Epithelial cell of proximal tubule (primary cell): ENCODE results near the gene SPATA16. TPM values are rescaled to one million over a fixed set of nuclear protein-coding genes. Genes with fewer than 3 reads are reported as not detected.

Experiments
- DNase-seq: peaks from one replicate; pipeline ENCODE4 v3.0.0-alpha.2; 2011; ENCODE audit warnings: low read depth
- H3K4me3 ChIP-seq: 2 replicates; pipeline ENCODE4 v1.5.1; 2011; ENCODE audit warnings: low read depth, mild to moderate bottlenecking, low read length
- CTCF ChIP-seq: conservative IDR thresholded peaks from 2 replicates; pipeline ENCODE4 v1.5.1; 2012; ENCODE audit warnings: low read depth, mild to moderate bottlenecking, low read length
- total RNA-seq: library from RNA; depleted of rRNA; stranded (reverse); fragments of >200 nt; gene quantifications from 2 replicates; pipeline ENCODE4 v1.2.3, GENCODE V29; 2015

The SPATA16 gene
- total RNA-seq, 1 donor from 2014 or later = not detected

- no peak for DNase-seq
- TF ChIP-seq CTCF = no peak
- no peak overlapping the region for H3K4me3 ChIP-seq
Measured at GRCh38 chr3:173092038-173092437, 49.0 kb downstream of the SPATA16 start.

GRCh38 chr3:173090492-173090891 lies 50.5 kb downstream of the SPATA16 start:
- no peak for DNase-seq
- no peak overlapping the region for H3K4me3 ChIP-seq
- no peak for TF ChIP-seq CTCF

DNA sequence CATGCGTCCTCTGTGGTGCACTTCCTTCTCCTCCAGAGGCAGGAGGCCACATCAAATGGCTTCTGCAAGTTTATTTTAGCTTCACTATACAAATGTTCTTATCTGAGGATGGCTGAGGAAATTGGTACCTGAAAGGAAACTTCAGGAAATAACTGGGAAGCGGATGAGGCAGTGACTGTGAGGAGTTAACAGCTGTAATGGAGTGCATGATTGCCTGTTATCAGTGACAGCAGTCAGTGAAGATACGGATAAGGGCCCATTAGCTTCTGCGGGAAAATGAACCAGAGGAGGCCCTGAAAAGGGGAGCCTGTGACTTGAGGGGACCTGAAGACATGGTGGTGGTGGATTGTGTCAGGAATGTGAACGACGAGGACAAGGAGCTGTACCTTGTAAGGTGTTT lies 51.8 kb downstream of the SPATA16 start:
- TF ChIP-seq CTCF = no peak
- DNase-seq = no peak
- H3K4me3 ChIP-seq = no peak overlapping the region

DNA sequence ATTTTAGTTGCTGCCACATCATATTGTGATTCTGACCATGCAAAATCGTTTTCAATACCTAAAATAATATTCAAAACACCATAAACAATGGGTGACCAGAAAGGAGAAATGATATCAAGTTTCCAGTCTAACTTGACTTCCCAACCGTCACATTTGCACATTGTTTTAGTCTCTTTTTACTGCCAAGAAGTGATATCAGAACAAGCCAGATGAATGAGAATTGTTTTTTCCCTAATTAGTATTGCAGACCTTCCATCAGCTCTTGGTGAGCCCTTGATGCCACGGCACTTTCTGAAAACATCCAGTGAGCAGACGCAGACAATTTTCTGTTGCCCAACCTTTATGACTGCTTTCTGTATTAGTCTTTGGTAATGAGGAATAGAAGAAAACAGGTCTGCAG lies 62.5 kb downstream of the SPATA16 start:
- DNase-seq = no peak
- no peak overlapping the region for H3K4me3 ChIP-seq
- no peak for TF ChIP-seq CTCF

DNA sequence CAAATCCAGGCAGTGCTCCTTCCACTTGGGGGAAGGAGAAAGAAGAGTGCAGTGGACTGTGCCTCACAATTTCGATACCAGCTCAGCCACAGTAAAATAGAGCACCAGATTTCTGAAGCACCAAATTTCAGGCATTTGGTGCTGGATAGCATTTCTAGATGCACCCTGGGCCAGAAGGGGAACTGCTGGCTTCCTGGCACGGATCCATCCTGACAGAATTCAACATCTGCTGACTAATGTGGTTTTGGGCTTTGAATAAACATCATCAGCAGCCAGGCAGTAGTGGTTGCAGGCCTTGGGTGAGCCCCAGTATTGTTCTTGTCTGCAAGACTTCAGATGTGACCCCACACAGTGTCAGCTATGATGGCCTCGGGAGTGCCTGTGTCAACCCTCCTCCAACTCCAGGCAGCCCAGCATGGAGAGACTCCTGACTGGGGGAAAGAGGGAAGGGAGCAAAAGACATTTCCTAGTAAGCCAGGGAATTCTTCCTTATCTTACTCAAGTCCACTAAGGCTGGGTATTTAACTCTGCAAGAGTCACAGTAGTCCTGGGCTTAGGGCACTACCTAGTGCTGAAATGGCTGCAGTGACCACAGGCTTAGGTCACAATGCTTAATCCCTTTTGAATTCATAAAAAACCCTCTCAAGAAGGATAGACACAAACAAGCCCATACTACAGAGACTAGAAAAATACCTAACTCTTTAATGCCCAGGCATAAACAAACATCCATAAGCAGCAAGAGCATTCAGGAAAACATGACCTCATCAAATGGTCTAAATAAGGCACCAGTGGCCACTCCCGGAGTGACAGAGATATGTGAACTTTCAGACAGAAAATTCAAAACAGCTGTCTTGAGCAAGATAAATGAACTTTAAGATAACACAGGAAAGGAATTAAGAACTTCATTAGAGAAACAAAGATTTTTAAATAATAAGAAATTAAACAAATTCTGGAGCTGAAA lies 74.7 kb downstream of the SPATA16 start:
- TF ChIP-seq CTCF = no peak
- DNase-seq = no peak
- H3K4me3 ChIP-seq = no peak overlapping the region

GRCh38 chr3:173065543-173065981 lies 75.5 kb downstream of the SPATA16 start:
- no peak overlapping the region for H3K4me3 ChIP-seq
- DNase-seq = no peak
- no peak for TF ChIP-seq CTCF

DNA sequence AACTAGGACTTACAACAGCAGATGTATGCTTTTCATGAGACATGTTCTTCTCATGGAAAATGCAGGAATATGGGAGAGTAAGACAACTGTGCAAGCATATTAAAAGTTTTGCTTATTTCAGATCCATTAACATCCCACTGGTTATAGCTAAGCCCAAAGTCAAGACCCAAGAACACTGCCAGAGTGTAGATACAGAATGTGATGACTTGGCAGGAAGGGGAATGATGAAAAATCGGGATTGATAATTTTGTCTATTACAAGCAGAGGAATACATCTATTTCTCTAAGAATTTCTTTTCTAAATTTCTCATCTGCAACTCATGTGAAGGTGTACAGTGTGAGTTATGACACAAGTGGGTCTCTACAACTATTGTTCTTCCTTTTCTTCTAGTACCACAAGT lies 76.4 kb downstream of the SPATA16 start:
- no peak for DNase-seq
- H3K4me3 ChIP-seq = no peak overlapping the region
- TF ChIP-seq CTCF = no peak
